ENCODE data around the gene AHRR. TPM values are rescaled to one million over a fixed set of nuclear protein-coding genes. Genes with fewer than 3 reads are reported as not detected.

AHRR gene
- total RNA-seq, 1 experiment from 2014 or later, result 1.3 TPM

DNA sequence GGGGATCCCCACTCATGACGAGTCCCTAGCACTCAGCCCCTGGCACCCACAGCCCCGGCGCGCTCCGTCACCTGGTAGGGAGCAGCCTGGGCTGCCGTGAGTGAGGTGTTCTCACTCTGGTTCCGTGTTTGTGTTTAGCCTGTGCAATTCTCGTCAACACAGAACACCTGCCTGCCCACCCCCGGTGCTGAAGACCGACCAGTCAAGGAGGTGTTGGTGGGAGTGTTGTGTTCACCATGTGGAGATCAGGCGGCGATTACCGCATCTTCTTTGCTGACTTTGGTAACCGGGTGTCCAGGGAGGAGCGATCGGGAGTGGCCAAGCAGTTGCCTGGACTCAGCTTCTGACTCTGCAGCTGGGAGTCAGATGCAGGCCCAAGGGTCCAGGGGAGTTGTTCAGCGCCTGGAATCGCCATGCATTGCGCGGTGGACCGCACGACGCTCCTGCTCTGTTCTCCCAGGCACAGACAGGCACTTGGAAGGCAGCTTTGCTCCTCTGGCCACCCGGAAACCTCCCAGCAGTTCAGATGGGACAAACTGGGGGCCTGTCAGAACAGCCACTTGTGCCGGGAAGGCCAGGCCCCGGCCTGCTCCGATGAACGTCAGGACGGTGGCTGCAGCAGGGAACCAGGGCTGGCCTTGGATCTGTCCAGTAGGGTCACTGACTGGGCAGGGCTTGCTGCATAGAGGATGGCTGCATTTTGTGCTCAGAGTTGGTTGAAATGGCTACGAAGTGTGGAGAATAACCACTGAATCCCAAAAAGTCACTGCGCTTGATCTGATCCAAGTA, 149.6 kb downstream of the AHRR start:
- Mint-ChIP-seq H3K36me3 (ENCODE audit: insufficient read depth, unreplicated experiment) (peaks cover 58% of the 10 kb centered on the region), H3K4me3 (ENCODE audit: low read depth, unreplicated experiment) (peak overlapping the region; percentile 83), H3K27ac (ENCODE audit: unreplicated experiment) (peak overlapping the region; percentile 64), H3K9me3 (ENCODE audit: low read depth, unreplicated experiment) (no peaks in the 10 kb centered on the region), H3K4me1 (ENCODE audit: low read depth, unreplicated experiment) (no peaks in the 10 kb centered on the region), H3K27me3 (ENCODE audit: unreplicated experiment) (peaks cover 28% of the 10 kb centered on the region)
- intact Hi-C loops (cut with micrococcal nuclease; ENCODE audit: unreplicated experiment), result no loop called here
- TF ChIP-seq, protein P1, sequence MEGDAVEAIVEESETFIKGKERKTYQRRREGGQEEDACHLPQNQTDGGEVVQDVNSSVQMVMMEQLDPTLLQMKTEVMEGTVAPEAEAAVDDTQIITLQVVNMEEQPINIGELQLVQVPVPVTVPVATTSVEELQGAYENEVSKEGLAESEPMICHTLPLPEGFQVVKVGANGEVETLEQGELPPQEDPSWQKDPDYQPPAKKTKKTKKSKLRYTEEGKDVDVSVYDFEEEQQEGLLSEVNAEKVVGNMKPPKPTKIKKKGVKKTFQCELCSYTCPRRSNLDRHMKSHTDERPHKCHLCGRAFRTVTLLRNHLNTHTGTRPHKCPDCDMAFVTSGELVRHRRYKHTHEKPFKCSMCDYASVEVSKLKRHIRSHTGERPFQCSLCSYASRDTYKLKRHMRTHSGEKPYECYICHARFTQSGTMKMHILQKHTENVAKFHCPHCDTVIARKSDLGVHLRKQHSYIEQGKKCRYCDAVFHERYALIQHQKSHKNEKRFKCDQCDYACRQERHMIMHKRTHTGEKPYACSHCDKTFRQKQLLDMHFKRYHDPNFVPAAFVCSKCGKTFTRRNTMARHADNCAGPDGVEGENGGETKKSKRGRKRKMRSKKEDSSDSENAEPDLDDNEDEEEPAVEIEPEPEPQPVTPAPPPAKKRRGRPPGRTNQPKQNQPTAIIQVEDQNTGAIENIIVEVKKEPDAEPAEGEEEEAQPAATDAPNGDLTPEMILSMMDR (IDR thresholded peaks at IDR 0.05; ENCODE audit: unreplicated experiment), result no peak
- CTCF ChIA-PET, result interaction anchor here (1.2 to 1.4 kb wide), 2 partner anchors 22 to 25 kb away, joined by 3 to 7 read pairs; no protein-coding TSS in a partner anchor
- BruUV-seq (replicated peaks), result no TSS peak
- no peak for DNase-seq

DNA sequence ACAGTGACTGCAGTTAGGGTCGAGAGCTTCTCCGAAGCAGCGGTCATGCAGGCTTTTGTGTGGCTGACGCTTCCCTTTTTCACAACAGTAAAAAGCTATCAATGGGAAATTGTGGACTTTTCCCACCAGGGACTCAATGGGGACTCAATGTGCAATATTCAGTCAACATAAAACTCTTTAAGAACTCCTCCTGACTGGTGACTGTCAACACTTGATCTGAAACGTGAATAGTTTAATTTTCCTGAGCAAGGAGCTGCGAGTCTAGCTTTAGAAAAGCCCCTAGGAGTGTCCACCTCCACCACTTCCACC, 150.2 kb downstream of the AHRR start:
- DNase-seq, result no peak
- TF ChIP-seq, protein P1 (IDR thresholded peaks at IDR 0.05; ENCODE audit: unreplicated experiment), result no peak
- H3K4me1 Mint-ChIP-seq (ENCODE audit: low read depth, unreplicated experiment), result no peaks in the 10 kb centered on the region
- H3K27ac Mint-ChIP-seq (ENCODE audit: unreplicated experiment), result peak overlapping the region; percentile 64
- H3K9me3 Mint-ChIP-seq (ENCODE audit: low read depth, unreplicated experiment), result no peaks in the 10 kb centered on the region
- peak overlapping the region; percentile 83 for H3K4me3 Mint-ChIP-seq (ENCODE audit: low read depth, unreplicated experiment)
- CTCF ChIA-PET, result interaction anchor here (1.2 to 1.4 kb wide), 2 partner anchors 21 to 25 kb away, joined by 3 to 7 read pairs; no protein-coding TSS in a partner anchor
- intact Hi-C loops (cut with micrococcal nuclease; ENCODE audit: unreplicated experiment), result no loop called here
- no TSS peak for BruUV-seq (replicated peaks)
- H3K36me3 Mint-ChIP-seq (ENCODE audit: insufficient read depth, unreplicated experiment), result peaks cover 53% of the 10 kb centered on the region
- peaks cover 34% of the 10 kb centered on the region for H3K27me3 Mint-ChIP-seq (ENCODE audit: unreplicated experiment)

DNA sequence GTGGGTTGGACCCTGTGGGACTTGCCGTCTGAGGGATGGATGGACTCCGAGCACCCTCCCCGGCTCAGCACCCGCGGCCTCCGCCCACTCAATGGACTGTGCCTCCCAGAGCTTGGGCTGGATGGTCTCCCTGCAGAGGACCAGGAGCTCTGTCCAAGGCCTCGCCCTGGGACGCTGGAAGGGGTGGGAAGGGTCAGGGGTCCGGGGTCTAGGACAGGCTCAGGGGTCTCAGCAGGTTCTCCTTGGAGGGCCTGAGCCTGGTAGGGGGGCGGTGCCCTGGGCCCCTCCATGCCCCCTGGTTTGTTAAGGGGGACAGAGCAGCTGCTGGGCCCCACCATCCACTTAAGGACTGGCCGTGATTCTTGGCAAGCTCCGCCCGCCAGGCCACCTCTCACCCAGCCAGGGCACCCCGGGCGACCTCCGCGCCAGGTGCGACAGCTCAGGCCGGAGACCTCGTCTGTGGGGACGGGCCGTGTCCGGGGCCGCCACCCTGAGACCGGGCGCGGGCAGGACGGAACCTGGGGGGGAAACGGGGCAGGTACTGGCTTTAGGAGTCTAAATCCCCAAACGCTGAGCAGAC, 150.7 kb downstream of the AHRR start:
- peaks cover 53% of the 10 kb centered on the region for H3K36me3 Mint-ChIP-seq (ENCODE audit: insufficient read depth, unreplicated experiment)
- BruUV-seq (replicated peaks), result TSS peak; percentile 70
- TF ChIP-seq, protein P1 (IDR thresholded peaks at IDR 0.05; ENCODE audit: unreplicated experiment), result no peak
- peaks cover 38% of the 10 kb centered on the region for H3K27me3 Mint-ChIP-seq (ENCODE audit: unreplicated experiment)
- H3K4me3 Mint-ChIP-seq (ENCODE audit: low read depth, unreplicated experiment), result peak overlapping the region; percentile 83
- H3K27ac Mint-ChIP-seq (ENCODE audit: unreplicated experiment), result peak overlapping the region; percentile 64
- H3K4me1 Mint-ChIP-seq (ENCODE audit: low read depth, unreplicated experiment), result no peaks in the 10 kb centered on the region
- CTCF ChIA-PET, result interaction anchor here (1.2 to 1.4 kb wide), 2 partner anchors 21 to 26 kb away, joined by 3 to 7 read pairs; no protein-coding TSS in a partner anchor
- H3K9me3 Mint-ChIP-seq (ENCODE audit: low read depth, unreplicated experiment), result no peaks in the 10 kb centered on the region
- intact Hi-C loops (cut with micrococcal nuclease; ENCODE audit: unreplicated experiment), result no loop called here
- DNase-seq, result no peak

DNA sequence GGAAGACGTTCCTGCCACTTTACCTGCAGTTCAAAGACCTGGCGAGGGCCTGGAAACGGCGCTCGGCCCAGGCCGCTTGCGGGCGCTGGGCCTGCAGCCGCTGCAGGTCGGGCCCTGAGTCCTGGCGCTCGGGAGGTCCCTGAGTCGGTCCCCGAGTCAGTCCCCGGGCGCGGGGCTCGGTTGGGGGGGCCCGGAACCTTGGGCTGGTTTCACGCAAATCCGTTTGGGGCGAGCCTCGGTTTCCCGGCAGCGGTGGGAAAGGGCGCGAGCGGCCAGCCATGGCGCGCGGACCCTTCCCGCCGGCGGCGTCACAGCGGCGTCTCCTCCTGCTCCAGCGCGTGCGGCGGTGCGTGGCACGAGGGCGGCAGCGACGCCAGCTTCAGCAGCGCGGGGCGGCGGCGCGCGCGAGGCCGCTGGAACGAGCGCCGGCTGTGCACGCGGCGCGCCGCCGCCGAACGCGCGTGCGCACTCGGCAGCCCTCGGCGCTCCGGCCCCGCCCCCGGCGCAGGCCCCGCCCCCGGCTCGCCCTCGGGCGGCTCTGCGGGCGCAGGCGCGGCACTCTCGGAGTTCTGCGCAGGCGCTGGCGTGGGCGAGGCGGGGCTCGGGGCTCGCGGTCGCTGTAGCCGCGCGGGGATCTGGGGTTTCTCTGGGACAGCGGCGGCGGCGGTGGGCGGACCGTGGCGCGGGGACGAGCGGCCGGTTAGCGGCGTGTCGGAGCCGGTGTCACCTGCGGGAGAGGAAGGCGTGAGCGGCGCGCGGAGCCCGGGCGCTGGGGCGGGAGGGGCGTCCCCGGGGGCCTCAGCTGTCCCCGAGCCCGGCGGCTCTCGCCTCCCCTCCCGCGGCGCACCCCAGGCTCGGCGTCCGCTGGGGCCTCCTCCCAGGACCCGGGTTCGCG, 151.4 kb downstream of the AHRR start:
- BruUV-seq (replicated peaks), result no TSS peak
- Mint-ChIP-seq H3K36me3 (ENCODE audit: insufficient read depth, unreplicated experiment) (peaks cover 53% of the 10 kb centered on the region), H3K4me1 (ENCODE audit: low read depth, unreplicated experiment) (no peaks in the 10 kb centered on the region), H3K27ac (ENCODE audit: unreplicated experiment) (peak overlapping the region; percentile 64), H3K27me3 (ENCODE audit: unreplicated experiment) (peaks cover 46% of the 10 kb centered on the region), H3K4me3 (ENCODE audit: low read depth, unreplicated experiment) (peak overlapping the region; percentile 83), H3K9me3 (ENCODE audit: low read depth, unreplicated experiment) (no peaks in the 10 kb centered on the region)
- intact Hi-C loops (cut with micrococcal nuclease; ENCODE audit: unreplicated experiment), result no loop called here
- DNase-seq, result peak; percentile 78
- TF ChIP-seq, protein P1 (IDR thresholded peaks at IDR 0.05; ENCODE audit: unreplicated experiment), result no peak
- CTCF ChIA-PET, result interaction anchor here (1.4 kb wide), 1 partner anchor 26 kb away, joined by 7 read pairs; no protein-coding TSS in a partner anchor

All from Calu3 (cell line).